BLaER1 treated with 17β-estradiol and CSF1 and Interleukin-3, amounts not matched to agents 10 nM and 100 nM (cell line): ENCODE data around the gene TMEM169.

Source experiments
- H3K27ac ChIP-seq, 11 experiments: shearing (Covaris generic); formaldehyde crosslinking; 2 replicates each; pipeline ENCODE4 v1.8.1; 2022
- H3K27me3 ChIP-seq, 11 experiments: shearing (Covaris generic); formaldehyde crosslinking; 2 replicates each; pipeline ENCODE4 v1.8.1; 2022
- H3K36me3 ChIP-seq, 11 experiments: shearing (Covaris generic); formaldehyde crosslinking; 2 replicates each; pipeline ENCODE4 v1.8.1; 2022
- H3K4me1 ChIP-seq, 10 experiments: shearing (Covaris generic); formaldehyde crosslinking; 2 replicates each; pipeline ENCODE4 v1.8.1; 2022
- H3K4me2 ChIP-seq, 11 experiments: shearing (Covaris generic); formaldehyde crosslinking; 2 replicates each; pipeline ENCODE4 v1.8.1; 2022
- H3K4me3 ChIP-seq, 10 experiments: shearing (Covaris generic); formaldehyde crosslinking; 2 replicates each; pipeline ENCODE4 v1.8.1; 2022
- H3K9ac ChIP-seq, 11 experiments: shearing (Covaris generic); formaldehyde crosslinking; 2 replicates each; pipeline ENCODE4 v1.8.1; 2022
- H3K9me3 ChIP-seq, 11 experiments: shearing (Covaris generic); formaldehyde crosslinking; replicated peaks in 1 of 11; 2 replicates each; pipeline ENCODE4 v1.8.1; 2022
- H4K20me1 ChIP-seq, 11 experiments: shearing (Covaris generic); formaldehyde crosslinking; 2 replicates each; pipeline ENCODE4 v1.8.1; 2022
- Cebpa-rat ChIP-seq, 11 experiments: shearing (Covaris generic); IDR thresholded peaks; 2 replicates each; pipeline ENCODE4 v1.8.1; 2022

Gene TMEM169

GRCh38 chr2:216113572-216113971, 31.9 kb downstream of the TMEM169 start:
- Histone ChIP-seq H3K36me3 (peaks cover 69 to 79% (median 74%) of the 10 kb centered on the region in 11 experiments), H3K4me3 (peak overlapping the region in 2 of 10 experiments; percentile 22 to 86; a peak in 1 of 20 replicates), H3K27me3 (no peaks in the 10 kb centered on the region), H3K9ac (peak overlapping the region in 10 of 11 experiments; percentile 1 to 100 (median 40); a peak in 11 of 22 replicates), H3K4me1 (peaks cover 60 to 79% (median 70%) of the 10 kb centered on the region in 10 experiments), H3K4me2 (peak overlapping the region; percentile 70 to 99 (median 84)), H4K20me1 (peaks cover 13 to 67% (median 43%) of the 10 kb centered on the region in 11 experiments; a peak in 19 of 22 replicates), H3K9me3 (no peaks in the 10 kb centered on the region), H3K27ac (peak overlapping the region in 10 of 11 experiments; percentile 23 to 99 (median 55); a peak in 17 of 22 replicates)
- no peak for TF ChIP-seq Cebpa-rat (IDR thresholded peaks at IDR 0.05)

DNA sequence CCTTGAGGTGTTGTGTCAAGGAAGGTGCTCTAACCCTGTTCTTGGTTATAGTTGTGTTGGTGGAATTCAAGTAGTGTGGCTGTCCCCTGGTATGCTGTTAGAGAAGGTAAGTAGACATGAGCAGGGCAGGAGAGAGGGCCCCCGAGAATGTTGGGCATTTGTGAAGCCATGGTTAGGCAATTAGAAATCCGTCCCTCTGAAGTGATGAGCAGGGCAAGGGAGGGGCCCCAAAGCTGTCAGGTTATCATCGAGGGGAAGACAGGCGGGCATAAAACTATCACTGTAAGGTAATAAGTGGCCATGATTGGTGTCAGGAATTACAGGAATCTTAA, 32.6 kb downstream of the TMEM169 start:
- Histone ChIP-seq H4K20me1 (peaks cover 15 to 74% (median 51%) of the 10 kb centered on the region in 11 experiments; a peak in 19 of 22 replicates), H3K9me3 (no peaks in the 10 kb centered on the region), H3K4me3 (no peak overlapping the region), H3K27me3 (no peaks in the 10 kb centered on the region), H3K4me1 (peaks cover 59 to 83% (median 68%) of the 10 kb centered on the region in 10 experiments), H3K27ac (peak overlapping the region in 10 of 11 experiments; percentile 23 to 99 (median 55); a peak in 16 of 22 replicates), H3K9ac (peak overlapping the region in 3 of 11 experiments; percentile 13 to 100 (median 43); a peak in 1 of 22 replicates), H3K4me2 (peak overlapping the region; percentile 26 to 99 (median 84); a peak in 20 of 22 replicates), H3K36me3 (peaks cover 75 to 87% (median 82%) of the 10 kb centered on the region in 11 experiments)
- no peak for TF ChIP-seq Cebpa-rat (IDR thresholded peaks at IDR 0.05)

DNA sequence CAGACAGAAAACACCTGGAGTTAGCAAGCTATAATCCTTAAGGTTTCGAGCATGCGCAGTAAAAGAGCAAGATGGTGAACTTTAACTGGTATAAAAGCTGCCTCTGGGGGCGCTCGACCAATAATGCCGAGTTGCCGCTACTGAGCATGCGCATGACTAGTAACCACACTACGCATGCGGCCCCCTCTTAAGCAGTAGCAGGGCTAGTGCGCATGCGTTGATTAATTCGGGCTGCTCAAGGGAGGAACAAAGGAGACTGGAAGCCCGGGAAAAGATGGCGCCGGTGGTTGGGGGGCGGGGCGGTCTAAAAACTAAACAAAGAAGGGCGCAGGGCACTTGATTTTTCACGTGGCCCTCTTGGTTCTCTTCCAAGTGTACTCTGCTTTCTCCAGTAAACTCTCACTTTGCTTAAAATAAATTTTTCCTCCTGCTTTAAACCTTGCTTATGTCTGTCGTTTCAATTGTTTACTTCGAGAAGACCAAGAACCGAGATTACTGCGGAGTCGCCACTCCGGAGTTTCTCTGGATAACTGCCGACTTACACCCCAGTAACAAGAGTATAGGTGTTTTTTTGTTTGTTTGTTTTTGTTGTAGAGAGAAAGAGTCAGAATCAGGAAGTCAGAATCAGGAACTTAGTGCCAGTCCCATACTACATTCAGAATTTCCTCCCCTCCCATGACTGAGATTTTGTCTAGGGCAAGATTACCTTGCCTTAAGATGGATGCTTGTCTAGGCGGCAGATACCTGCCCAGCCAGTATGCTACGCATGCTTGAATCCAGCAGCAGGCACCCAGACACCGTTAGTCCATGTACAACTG, 33.2 kb downstream of the TMEM169 start:
- Histone ChIP-seq H3K4me3 (peak overlapping the region; percentile 47 to 68 (median 58)), H3K27me3 (no peaks in the 10 kb centered on the region), H3K4me2 (peak overlapping the region; percentile 74 to 99 (median 90)), H4K20me1 (peaks cover 16 to 80% (median 56%) of the 10 kb centered on the region in 11 experiments; a peak in 20 of 22 replicates), H3K4me1 (peaks cover 59 to 89% (median 68%) of the 10 kb centered on the region in 10 experiments), H3K27ac (peak overlapping the region; percentile 85 to 99 (median 97)), H3K9ac (peak overlapping the region; percentile 83 to 92 (median 87)), H3K36me3 (peaks cover 81 to 92% (median 87%) of the 10 kb centered on the region in 11 experiments), H3K9me3 (no peaks in the 10 kb centered on the region)
- TF ChIP-seq Cebpa-rat (IDR thresholded peaks at IDR 0.05): no peak

DNA sequence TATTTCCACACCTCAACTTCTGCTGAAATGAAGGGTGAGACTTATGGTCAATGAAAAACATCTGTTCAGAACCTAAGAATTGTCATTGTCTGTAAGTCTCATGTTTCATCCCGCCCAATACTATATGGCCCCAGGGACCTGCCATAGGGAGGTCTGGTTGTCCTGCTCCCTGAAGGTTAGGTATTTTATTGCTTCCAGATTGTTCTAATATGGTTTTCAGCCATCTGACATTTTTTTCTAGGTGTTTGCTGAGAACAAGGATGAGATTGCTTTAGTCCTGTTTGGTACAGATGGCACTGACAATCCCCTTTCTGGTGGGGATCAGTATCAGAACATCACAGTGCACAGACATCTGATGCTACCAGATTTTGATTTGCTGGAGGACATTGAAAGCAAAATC, 34.7 kb downstream of the TMEM169 start:
- 0 out of 22 replicates have a peak overlapping the region, but pooled peaks of 1 of the 11 experiments have one; percentile 6 for H3K9ac ChIP-seq
- TF ChIP-seq Cebpa-rat (IDR thresholded peaks at IDR 0.05): no peak
- H3K27ac ChIP-seq: peak overlapping the region in 2 of 11 experiments; percentile 0 to 2; a peak in 3 of 22 replicates
- no peaks in the 10 kb centered on the region for H3K27me3 ChIP-seq
- H3K9me3 ChIP-seq: no peaks in the 10 kb centered on the region
- peaks cover 7 to 82% (median 64%) of the 10 kb centered on the region in 11 experiments; a peak in 20 of 22 replicates for H4K20me1 ChIP-seq
- peak overlapping the region in 10 of 11 experiments; percentile 3 to 95 (median 50); a peak in 14 of 22 replicates for H3K4me2 ChIP-seq
- H3K4me3 ChIP-seq: no peak overlapping the region
- H3K4me1 ChIP-seq: peaks cover 49 to 85% (median 58%) of the 10 kb centered on the region in 10 experiments
- H3K36me3 ChIP-seq: peaks cover 85 to 95% (median 92%) of the 10 kb centered on the region in 11 experiments

GRCh38 chr2:216117561-216118340, 36.0 kb downstream of the TMEM169 start:
- no peak overlapping the region for H3K4me3 ChIP-seq
- H3K27ac ChIP-seq: no peak overlapping the region; a peak in 1 of 22 replicates
- peaks cover 85 to 95% (median 92%) of the 10 kb centered on the region in 11 experiments for H3K36me3 ChIP-seq
- peaks cover 14 to 78% (median 55%) of the 10 kb centered on the region in 11 experiments; a peak in 17 of 22 replicates for H4K20me1 ChIP-seq
- no peak overlapping the region; a peak in 1 of 22 replicates for H3K9ac ChIP-seq
- H3K27me3 ChIP-seq: no peaks in the 10 kb centered on the region
- H3K9me3 ChIP-seq: no peaks in the 10 kb centered on the region
- peaks cover 35 to 71% (median 45%) of the 10 kb centered on the region in 10 experiments for H3K4me1 ChIP-seq
- H3K4me2 ChIP-seq: peak overlapping the region in 2 of 11 experiments; percentile 55 to 64; a peak in 4 of 22 replicates
- TF ChIP-seq Cebpa-rat (IDR thresholded peaks at IDR 0.05): no peak

DNA sequence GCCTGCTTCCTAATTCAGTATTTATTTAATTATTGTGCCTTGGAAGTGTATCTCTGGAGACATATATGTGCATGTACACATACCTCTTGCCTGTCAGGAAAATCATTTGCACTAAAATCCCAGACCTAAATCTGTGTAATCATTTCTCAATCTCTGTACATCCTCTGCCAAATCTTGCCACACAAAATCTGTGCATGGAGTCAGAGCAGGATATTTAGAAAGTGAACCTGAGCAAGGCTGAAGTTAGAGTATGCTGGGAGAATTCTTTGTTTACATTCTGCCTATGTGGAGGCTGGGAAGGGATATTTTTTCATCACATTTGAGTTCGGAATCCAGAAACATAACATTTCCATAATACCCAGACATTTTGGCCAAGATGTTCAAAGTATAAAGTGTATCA, 36.8 kb downstream of the TMEM169 start:
- H3K9me3 ChIP-seq: no peaks in the 10 kb centered on the region
- peak overlapping the region in 2 of 11 experiments; percentile 55 to 64; a peak in 3 of 22 replicates for H3K4me2 ChIP-seq
- peak overlapping the region in 2 of 11 experiments; percentile 3 to 14; a peak in 3 of 22 replicates for H3K9ac ChIP-seq
- no peak overlapping the region for H3K27ac ChIP-seq
- peaks cover 85 to 95% (median 92%) of the 10 kb centered on the region in 11 experiments for H3K36me3 ChIP-seq
- peaks cover 9 to 78% (median 52%) of the 10 kb centered on the region in 11 experiments; a peak in 19 of 22 replicates for H4K20me1 ChIP-seq
- peaks cover 28 to 64% (median 38%) of the 10 kb centered on the region in 10 experiments for H3K4me1 ChIP-seq
- no peak for TF ChIP-seq Cebpa-rat (IDR thresholded peaks at IDR 0.05)
- no peak overlapping the region for H3K4me3 ChIP-seq
- no peaks in the 10 kb centered on the region for H3K27me3 ChIP-seq

GRCh38 chr2:216119146-216119545, 37.4 kb downstream of the TMEM169 start:
- H3K4me2 ChIP-seq: peak overlapping the region in 2 of 11 experiments; percentile 55 to 64; a peak in 1 of 22 replicates
- H3K36me3 ChIP-seq: peaks cover 85 to 95% (median 92%) of the 10 kb centered on the region in 11 experiments
- no peaks in the 10 kb centered on the region for H3K27me3 ChIP-seq
- no peak for TF ChIP-seq Cebpa-rat (IDR thresholded peaks at IDR 0.05)
- peaks cover 21 to 57% (median 31%) of the 10 kb centered on the region in 10 experiments for H3K4me1 ChIP-seq
- no peak overlapping the region for H3K4me3 ChIP-seq
- peaks cover 9 to 78% (median 52%) of the 10 kb centered on the region in 11 experiments; a peak in 19 of 22 replicates for H4K20me1 ChIP-seq
- no peak overlapping the region; a peak in 1 of 22 replicates for H3K9ac ChIP-seq
- H3K9me3 ChIP-seq: no peaks in the 10 kb centered on the region
- H3K27ac ChIP-seq: 0 out of 22 replicates have a peak overlapping the region, but pooled peaks of 1 of the 11 experiments have one; percentile 14

GRCh38 chr2:216119986-216120385, 38.3 kb downstream of the TMEM169 start:
- TF ChIP-seq Cebpa-rat (IDR thresholded peaks at IDR 0.05): no peak
- Histone ChIP-seq H3K4me3 (no peak overlapping the region), H3K27me3 (no peaks in the 10 kb centered on the region), H3K9ac (peak overlapping the region in 1 of 11 experiments; percentile 42; a peak in 1 of 22 replicates), H3K4me1 (peaks cover 16 to 54% (median 26%) of the 10 kb centered on the region in 10 experiments), H3K36me3 (peaks cover 89 to 100% (median 96%) of the 10 kb centered on the region in 11 experiments), H3K4me2 (no peak overlapping the region), H3K9me3 (no peaks in the 10 kb centered on the region), H3K27ac (no peak overlapping the region), H4K20me1 (peaks cover 6 to 82% (median 57%) of the 10 kb centered on the region in 11 experiments; a peak in 19 of 22 replicates)
